ENCODE data around the gene WNT1.

Gene WNT1

GRCh38 chr12:48990552-48990951 is 12.4 kb downstream of the WNT1 start:
- H2AK5ac ChIP-seq (ENCODE audit: low read length, severe bottlenecking) = no peak overlapping the region
- H3K4ac ChIP-seq (ENCODE audit: low read depth in 1 of 2, low read length in 2 of 2) = no peak overlapping the region
- no peak overlapping the region for H3K18ac ChIP-seq (ENCODE audit: low read depth in 1 of 2, low read length in 2 of 2)
- H2BK120ac ChIP-seq (ENCODE audit: low read depth, low read length) = no peak overlapping the region
- H3K4me3 ChIP-seq (ENCODE audit: insufficient read depth in 1 of 2, low read depth in 1 of 2, low read length in 2 of 2) = no peak overlapping the region
- no peak overlapping the region for H2BK15ac ChIP-seq (ENCODE audit: low read depth, poor library complexity, severe bottlenecking)
- no peak overlapping the region for H3K9ac ChIP-seq (ENCODE audit: low read length)
- H3K4me2 ChIP-seq (ENCODE audit: low read length, poor library complexity, severe bottlenecking) = no peak overlapping the region
- H3K14ac ChIP-seq (ENCODE audit: low read length in 2 of 2) = no peak overlapping the region
- DNase-seq = no peak
- no peak overlapping the region for H2AFZ ChIP-seq (ENCODE audit: low read depth, low read length)
- no peaks in the 10 kb centered on the region for H3K79me1 ChIP-seq (replicated peaks; ENCODE audit: low read length, poor library complexity, severe bottlenecking)
- no peak overlapping the region for H4K8ac ChIP-seq (ENCODE audit: low read length)
- no peak overlapping the region for H3K23ac ChIP-seq (ENCODE audit: low read length in 2 of 2)
- no peaks in the 10 kb centered on the region for H3K9me3 ChIP-seq (ENCODE audit: control insufficient read depth, low read length)
- H3K36me3 ChIP-seq (ENCODE audit: control insufficient read depth in 1 of 2, insufficient read depth in 2 of 2, low read depth in 1 of 2, low read length in 2 of 2) = no peaks in the 10 kb centered on the region
- no peaks in the 10 kb centered on the region for H3K4me1 ChIP-seq (ENCODE audit: control insufficient read depth, insufficient read depth, low read depth, low read length)
- no peak overlapping the region for H3K27ac ChIP-seq (ENCODE audit: low read length, poor library complexity, severe bottlenecking)
- no peak overlapping the region for H2BK5ac ChIP-seq (ENCODE audit: low read depth, low read length, poor library complexity, severe bottlenecking)
- H4K91ac ChIP-seq (ENCODE audit: low read length) = no peak overlapping the region
- H2BK12ac ChIP-seq (ENCODE audit: low read length in 2 of 2) = no peak overlapping the region
- H3K27me3 ChIP-seq (ENCODE audit: control insufficient read depth in 1 of 2, insufficient read depth in 1 of 2, low read length in 2 of 2) = peaks cover 79 to 84% of the 10 kb centered on the region in 2 experiments

- H3K18ac ChIP-seq (ENCODE audit: low read depth in 1 of 2, low read length in 2 of 2) = no peak overlapping the region
- no peaks in the 10 kb centered on the region for H3K9me3 ChIP-seq (ENCODE audit: control insufficient read depth, low read length)
- H2BK12ac ChIP-seq (ENCODE audit: low read length in 2 of 2) = no peak overlapping the region
- no peak overlapping the region for H3K4me3 ChIP-seq (ENCODE audit: insufficient read depth in 1 of 2, low read depth in 1 of 2, low read length in 2 of 2)
- no peak overlapping the region for H4K8ac ChIP-seq (ENCODE audit: low read length)
- H3K79me1 ChIP-seq (replicated peaks; ENCODE audit: low read length, poor library complexity, severe bottlenecking) = no peaks in the 10 kb centered on the region
- H2AK5ac ChIP-seq (ENCODE audit: low read length, severe bottlenecking) = no peak overlapping the region
- H3K23ac ChIP-seq (ENCODE audit: low read length in 2 of 2) = no peak overlapping the region
- H3K14ac ChIP-seq (ENCODE audit: low read length in 2 of 2) = no peak overlapping the region
- H3K27ac ChIP-seq (ENCODE audit: low read length, poor library complexity, severe bottlenecking) = no peak overlapping the region
- H3K4ac ChIP-seq (ENCODE audit: low read depth in 1 of 2, low read length in 2 of 2) = no peak overlapping the region
- no peak overlapping the region for H2BK120ac ChIP-seq (ENCODE audit: low read depth, low read length)
- peaks cover 74 to 75% of the 10 kb centered on the region in 2 experiments for H3K27me3 ChIP-seq (ENCODE audit: control insufficient read depth in 1 of 2, insufficient read depth in 1 of 2, low read length in 2 of 2)
- H4K91ac ChIP-seq (ENCODE audit: low read length) = no peak overlapping the region
- H3K9ac ChIP-seq (ENCODE audit: low read length) = no peak overlapping the region
- H2BK5ac ChIP-seq (ENCODE audit: low read depth, low read length, poor library complexity, severe bottlenecking) = no peak overlapping the region
- DNase-seq = peak; percentile 26
- no peak overlapping the region for H2AFZ ChIP-seq (ENCODE audit: low read depth, low read length)
- no peak overlapping the region for H3K4me2 ChIP-seq (ENCODE audit: low read length, poor library complexity, severe bottlenecking)
- H2BK15ac ChIP-seq (ENCODE audit: low read depth, poor library complexity, severe bottlenecking) = no peak overlapping the region
- H3K36me3 ChIP-seq (ENCODE audit: control insufficient read depth in 1 of 2, insufficient read depth in 2 of 2, low read depth in 1 of 2, low read length in 2 of 2) = no peaks in the 10 kb centered on the region
- WGBS = 65% methylated on average over 8 of the region's 8 CpGs
- no peaks in the 10 kb centered on the region for H3K4me1 ChIP-seq (ENCODE audit: control insufficient read depth, insufficient read depth, low read depth, low read length)
Observed at GRCh38 chr12:48991247-48992050, 13.3 kb downstream of the WNT1 start.

- no peak overlapping the region for H2BK15ac ChIP-seq (ENCODE audit: low read depth, poor library complexity, severe bottlenecking)
- 67% methylated on average over 3 of the region's 3 CpGs for WGBS
Observed at GRCh38 chr12:48993787-48994186, 15.7 kb downstream of the WNT1 start.

GRCh38 chr12:48994224-48995085 is 16.3 kb downstream of the WNT1 start:
- no peak overlapping the region for H3K27ac ChIP-seq (ENCODE audit: low read length, poor library complexity, severe bottlenecking)
- no peaks in the 10 kb centered on the region for H3K9me3 ChIP-seq (ENCODE audit: control insufficient read depth, low read length)
- no peak overlapping the region for H2BK15ac ChIP-seq (ENCODE audit: low read depth, poor library complexity, severe bottlenecking)
- peak overlapping the region; percentile 50 for H3K9ac ChIP-seq (ENCODE audit: low read length)
- no peak overlapping the region for H3K14ac ChIP-seq (ENCODE audit: low read length in 2 of 2)
- no peak overlapping the region for H4K91ac ChIP-seq (ENCODE audit: low read length)
- H3K4me1 ChIP-seq (ENCODE audit: control insufficient read depth, insufficient read depth, low read depth, low read length) = peaks cover 24% of the 10 kb centered on the region
- no peaks in the 10 kb centered on the region for H3K36me3 ChIP-seq (ENCODE audit: control insufficient read depth in 1 of 2, insufficient read depth in 2 of 2, low read depth in 1 of 2, low read length in 2 of 2)
- H2BK12ac ChIP-seq (ENCODE audit: low read length in 2 of 2) = no peak overlapping the region
- H2AFZ ChIP-seq (ENCODE audit: low read depth, low read length) = no peak overlapping the region
- no peak for DNase-seq
- 19% methylated on average over 19 of the region's 32 CpGs for WGBS
- H3K27me3 ChIP-seq (ENCODE audit: control insufficient read depth in 1 of 2, insufficient read depth in 1 of 2, low read length in 2 of 2) = peaks cover 61 to 68% of the 10 kb centered on the region in 2 experiments
- no peak overlapping the region for H3K23ac ChIP-seq (ENCODE audit: low read length in 2 of 2)
- H3K79me1 ChIP-seq (replicated peaks; ENCODE audit: low read length, poor library complexity, severe bottlenecking) = no peaks in the 10 kb centered on the region
- no peak overlapping the region for H3K4me2 ChIP-seq (ENCODE audit: low read length, poor library complexity, severe bottlenecking)
- no peak overlapping the region for H4K8ac ChIP-seq (ENCODE audit: low read length)
- H2AK5ac ChIP-seq (ENCODE audit: low read length, severe bottlenecking) = no peak overlapping the region
- H2BK120ac ChIP-seq (ENCODE audit: low read depth, low read length) = no peak overlapping the region
- H3K4me3 ChIP-seq (ENCODE audit: insufficient read depth in 1 of 2, low read depth in 1 of 2, low read length in 2 of 2) = peak overlapping the region in 1 of 2 experiments; percentile 61
- no peak overlapping the region for H3K18ac ChIP-seq (ENCODE audit: low read depth in 1 of 2, low read length in 2 of 2)
- H3K4ac ChIP-seq (ENCODE audit: low read depth in 1 of 2, low read length in 2 of 2) = no peak overlapping the region
- no peak overlapping the region for H2BK5ac ChIP-seq (ENCODE audit: low read depth, low read length, poor library complexity, severe bottlenecking)

More at GRCh38 chr12:48993787-48994186, 15.7 kb downstream of the WNT1 start:
- peaks cover 18% of the 10 kb centered on the region for H3K4me1 ChIP-seq (ENCODE audit: control insufficient read depth, insufficient read depth, low read depth, low read length)
- H3K27me3 ChIP-seq (ENCODE audit: control insufficient read depth in 1 of 2, insufficient read depth in 1 of 2, low read length in 2 of 2) = peaks cover 65 to 72% of the 10 kb centered on the region in 2 experiments
- H2BK12ac ChIP-seq (ENCODE audit: low read length in 2 of 2) = no peak overlapping the region
- no peak overlapping the region for H4K8ac ChIP-seq (ENCODE audit: low read length)
- no peak for DNase-seq
- H3K23ac ChIP-seq (ENCODE audit: low read length in 2 of 2) = no peak overlapping the region
- no peak overlapping the region for H3K4me3 ChIP-seq (ENCODE audit: insufficient read depth in 1 of 2, low read depth in 1 of 2, low read length in 2 of 2)
- H3K27ac ChIP-seq (ENCODE audit: low read length, poor library complexity, severe bottlenecking) = no peak overlapping the region
- no peak overlapping the region for H2AK5ac ChIP-seq (ENCODE audit: low read length, severe bottlenecking)
- H3K9me3 ChIP-seq (ENCODE audit: control insufficient read depth, low read length) = no peaks in the 10 kb centered on the region
- H3K4ac ChIP-seq (ENCODE audit: low read depth in 1 of 2, low read length in 2 of 2) = no peak overlapping the region
- H3K4me2 ChIP-seq (ENCODE audit: low read length, poor library complexity, severe bottlenecking) = no peak overlapping the region
- H2BK5ac ChIP-seq (ENCODE audit: low read depth, low read length, poor library complexity, severe bottlenecking) = no peak overlapping the region
- H2BK120ac ChIP-seq (ENCODE audit: low read depth, low read length) = no peak overlapping the region
- H2AFZ ChIP-seq (ENCODE audit: low read depth, low read length) = no peak overlapping the region
- H3K36me3 ChIP-seq (ENCODE audit: control insufficient read depth in 1 of 2, insufficient read depth in 2 of 2, low read depth in 1 of 2, low read length in 2 of 2) = no peaks in the 10 kb centered on the region
- H3K18ac ChIP-seq (ENCODE audit: low read depth in 1 of 2, low read length in 2 of 2) = no peak overlapping the region
- H3K79me1 ChIP-seq (replicated peaks; ENCODE audit: low read length, poor library complexity, severe bottlenecking) = no peaks in the 10 kb centered on the region
- H3K14ac ChIP-seq (ENCODE audit: low read length in 2 of 2) = no peak overlapping the region
- H3K9ac ChIP-seq (ENCODE audit: low read length) = no peak overlapping the region
- H4K91ac ChIP-seq (ENCODE audit: low read length) = no peak overlapping the region

Measured in mesenchymal stem cell (in vitro differentiated cells and primary cell).